Heart right ventricle (tissue), 16 donors: ENCODE results near the gene EIF5. TPM values are rescaled to one million over a fixed set of nuclear protein-coding genes. Genes with fewer than 3 reads are reported as not detected.
A peak's percentile ranks its signal among the peaks of the same experiment; 100 is the strongest.

Experiments used
- ATAC-seq, 8 donors: fragments of 200-7000 bp; cut with Tn5 transposase; one replicate each; pipeline ENCODE4 v1.9.1; 2020; ENCODE audit warnings: mild to moderate bottlenecking in 8 of 8, moderate library complexity in 8 of 8, moderate number of reproducible peaks in 1 of 8
- DNase-seq, 2 donors: peaks; one replicate each; pipeline ENCODE4 v3.0.0-alpha.2; 2020
- H3K27ac ChIP-seq, 10 donors: fragments of 200-600 bp; sonication (generic) in 2 of 10; one replicate each; pipeline versions ENCODE4 v1.5.0 to v1.8.0; 2020 to 2022; ENCODE audit warnings: mild to moderate bottlenecking in 3 of 10
- H3K27me3 ChIP-seq, 7 donors: fragments of 200-600 bp; one replicate each; pipeline ENCODE4 v1.8.0; 2021 to 2022; ENCODE audit warnings: mild to moderate bottlenecking in 2 of 7
- H3K36me3 ChIP-seq, 9 donors: fragments of 200-600 bp; sonication (generic) in 1 of 9; one replicate each; pipeline versions ENCODE4 v1.5.0 to v1.8.0; 2020 to 2022; ENCODE audit warnings: mild to moderate bottlenecking in 2 of 9
- H3K4me1 ChIP-seq, 9 donors: fragments of 200-600 bp; sonication (generic) in 1 of 9; one replicate each; pipeline versions ENCODE4 v1.5.0 to v1.8.0; 2020 to 2022; ENCODE audit warnings: mild to moderate bottlenecking in 4 of 9
- H3K4me3 ChIP-seq, 10 donors: fragments of 200-600 bp; sonication (generic) in 2 of 10; one replicate each; pipeline versions ENCODE4 v1.5.0 to v1.8.0; 2020 to 2022; ENCODE audit warnings: mild to moderate bottlenecking in 7 of 10, moderate library complexity in 2 of 10
- H3K9me3 ChIP-seq, 11 donors: fragments of 200-600 bp in 10 of 11; sonication (generic) in 2 of 11; one replicate each; pipeline versions ENCODE4 v1.5.0 to v1.8.0; 2013 to 2022; ENCODE audit warnings: mild to moderate bottlenecking in 2 of 11, control low read depth in 1 of 11, moderate library complexity in 1 of 11
- CTCF ChIP-seq, 9 donors: fragments of 200-600 bp; sonication (generic) in 2 of 9; IDR thresholded peaks; one replicate each; pipeline versions ENCODE4 v1.5.0 to v1.8.0; 2021 to 2022; ENCODE audit warnings: antibody characterized with exemption in 9 of 9, mild to moderate bottlenecking in 5 of 9, moderate library complexity in 1 of 9
- WGBS, 2 donors: extraction: QIAGEN DNeasy Blood & Tissue Kit; methylation state at CpG; one replicate each; pipeline ENCODE4 v1.1.7; 2013; ENCODE audit warnings: inconsistent platforms in 1 of 2; 5-methylcytosine and 5-hydroxymethylcytosine counted together
- intact Hi-C, 10 donors: fragments of 100-400 bp; cut with DNase I; formaldehyde crosslinking; loops; one replicate each; pipeline versions ENCODE4 v1.11.1 to v1.14.2; 2022
- polyA plus RNA-seq, 2 donors: library from polyadenylated mRNA; stranded (reverse); fragments of 200-250 nt; gene quantifications; one replicate each; pipeline ENCODE4 v1.2.3, GENCODE V29; 2013
- total RNA-seq, 10 donors: library from RNA; stranded (reverse); fragmentation: NEBNext Ultra II Directional in 3 of 10; extraction: Animal tissue kit (Norgen Biotek cat#: 25700) in 3 of 10; gene quantifications; one replicate each; pipeline versions ENCODE4 v1.2.1 to v1.2.4, GENCODE V29; 2021 to 2023
- donor health status: Arrhythmogenic right ventricular cardiomyopathy.
- donor health status: ischemic (EF 13 %, LVEDD 7.1; RV severe dilation, severe dysfunction).
- donor health status: healthy with polysubstance abuse.
- donor health status: DM: no; HTN: yes; CAD: no.
- donor health status: DM: no; HTN: no; CAD: no.
- donor health status: ischemic (EF 25% LVEDD 6.9; RV normal size, moderate dysfunction).
- donor health status: ischemic (EF 25% LVEDD 5.7; RV mildly dilated, moderate dysfunction).
- donor health status: healthy.
- donor health status: DM: yes; HTN: yes; CAD: no.
- donor health status: Ischemic cardiomyopathy.
- donor health status: ischemic (EF 35%, LVEDD 5.7; RV mildly dilated, moderate dysfunction).
- donor health status: nonischemic (EF 11% LVEDD 7.7; RV severe dilation, severe dysfunction).
- donor health status: DM: yes; HTN: yes; CAD: no.
- donor health status: PGD.
- donor health status: ischemic (EF 29% LVEDD 5.4; RV normal size, mild dysfunction).
- donor health status: nonischemic (EF 23%, LVEDD 6.1; RV moderate dilation, normal function).

EIF5 gene
- total and polyA plus RNA-seq, 12 donors: 56.7 to 323 (median 230) TPM

DNA sequence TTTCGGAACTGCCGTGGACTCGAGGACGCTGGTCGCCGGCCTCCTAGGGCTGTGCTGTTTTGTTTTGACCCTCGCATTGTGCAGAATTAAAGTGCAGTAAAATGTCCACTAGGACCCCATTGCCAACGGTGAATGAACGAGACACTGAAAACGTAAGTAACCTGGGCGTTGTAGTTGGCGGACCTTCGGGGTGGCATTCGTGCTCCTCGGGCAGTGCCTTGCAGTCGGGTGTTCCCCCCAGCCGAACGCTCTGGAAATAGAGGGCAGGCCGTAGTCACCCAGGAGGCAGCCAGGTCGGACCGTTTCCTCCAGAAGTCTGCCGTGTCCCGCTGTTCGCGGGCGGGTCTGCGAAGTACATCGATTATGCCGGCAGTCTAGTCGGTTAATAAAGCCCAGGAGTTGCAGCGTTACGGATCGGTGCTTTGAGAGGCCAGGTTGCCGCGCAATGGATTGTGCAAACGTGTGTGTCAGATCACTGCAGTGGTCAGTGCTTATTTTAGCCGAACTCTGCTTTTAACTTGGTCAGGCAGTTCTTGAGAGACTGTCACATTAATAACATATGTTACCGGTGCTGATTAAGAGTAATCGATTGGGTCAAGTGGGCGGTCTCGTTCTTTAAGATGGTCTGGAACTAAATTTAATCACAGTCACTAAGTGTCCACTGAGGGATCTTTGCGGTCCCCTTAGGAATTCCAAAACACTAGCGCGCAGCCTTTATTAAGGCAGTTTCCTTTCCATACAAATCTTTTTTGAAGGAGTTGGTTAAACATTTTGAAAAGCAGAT lies 52.1 kb downstream of the EIF5 start:
- DNase-seq: peak; percentile 21 to 24
- Histone ChIP-seq H3K9me3 (no peaks in the 10 kb centered on the region), H3K4me1 (peaks cover 4 to 54% (median 42%) of the 10 kb centered on the region in 9 donors), H3K4me3 (peak overlapping the region; percentile 71 to 100 (median 92)), H3K27me3 (no peaks in the 10 kb centered on the region), H3K27ac (peak overlapping the region; percentile 80 to 99 (median 98)), H3K36me3 (peaks cover 0 to 3% (median 0%) of the 10 kb centered on the region in 9 donors)
- intact Hi-C loops: loop anchor here in 7 of 10 donors (1.0 to 10.0 kb wide), 7 partner anchors 41 to 109 kb away; partner anchors contain the start of gene EIF5 (in 4 of the 7)
- ATAC-seq: peak in 3 of 8 donors; percentile 8 to 17 (median 14)
- 0 to 1% methylated on average over 44 of the region's 44 CpGs for WGBS, 2 donors
- TF ChIP-seq CTCF (IDR thresholded peaks at IDR 0.05): no peak

DNA sequence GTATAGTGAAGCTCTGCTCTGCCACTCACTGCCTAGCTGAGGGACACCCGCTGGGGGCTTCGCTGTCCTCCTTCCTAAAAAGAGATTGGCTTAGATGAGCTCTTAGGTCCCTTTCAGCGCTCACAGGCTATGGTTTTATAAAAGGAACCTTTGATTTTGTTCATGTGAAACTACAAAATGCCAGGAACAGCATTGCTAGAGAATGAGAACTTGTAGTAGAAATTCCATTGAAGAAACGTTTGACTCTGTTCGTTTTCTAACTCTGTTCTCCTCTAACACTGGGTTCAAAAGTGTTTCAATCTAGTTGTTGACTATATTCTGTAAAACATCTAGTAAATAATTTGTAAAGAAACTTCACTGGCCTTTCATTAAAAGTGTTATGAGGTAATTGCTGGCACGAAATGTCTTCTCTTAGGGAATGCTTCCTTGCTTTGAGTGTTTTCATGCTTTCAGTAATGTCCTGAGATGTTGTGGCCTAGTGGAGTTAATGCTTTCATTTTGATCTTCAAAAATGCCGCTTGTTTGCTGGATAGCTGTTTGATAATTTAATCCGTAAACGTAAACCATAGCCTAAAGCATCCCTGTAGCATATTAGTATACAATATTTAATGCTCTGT lies 52.8 kb downstream of the EIF5 start:
- intact Hi-C loops: loop anchor here in 6 of 10 donors (5.0 to 10.0 kb wide), 6 partner anchors 40 to 108 kb away; partner anchors contain the start of gene EIF5 (in 3 of the 6)
- H3K36me3 ChIP-seq: peaks cover 0 to 3% (median 0%) of the 10 kb centered on the region in 9 donors
- no peak for DNase-seq
- H3K27me3 ChIP-seq: no peaks in the 10 kb centered on the region
- WGBS, 2 donors: 8 to 11% methylated on average over 9 of the region's 9 CpGs
- no peak for TF ChIP-seq CTCF (IDR thresholded peaks at IDR 0.05)
- ATAC-seq: no peak
- peak overlapping the region; percentile 71 to 100 (median 92) for H3K4me3 ChIP-seq
- H3K27ac ChIP-seq: peak overlapping the region in 9 of 10 donors; percentile 94 to 99 (median 98)
- H3K4me1 ChIP-seq: peaks cover 4 to 57% (median 49%) of the 10 kb centered on the region in 9 donors
- no peaks in the 10 kb centered on the region for H3K9me3 ChIP-seq

DNA sequence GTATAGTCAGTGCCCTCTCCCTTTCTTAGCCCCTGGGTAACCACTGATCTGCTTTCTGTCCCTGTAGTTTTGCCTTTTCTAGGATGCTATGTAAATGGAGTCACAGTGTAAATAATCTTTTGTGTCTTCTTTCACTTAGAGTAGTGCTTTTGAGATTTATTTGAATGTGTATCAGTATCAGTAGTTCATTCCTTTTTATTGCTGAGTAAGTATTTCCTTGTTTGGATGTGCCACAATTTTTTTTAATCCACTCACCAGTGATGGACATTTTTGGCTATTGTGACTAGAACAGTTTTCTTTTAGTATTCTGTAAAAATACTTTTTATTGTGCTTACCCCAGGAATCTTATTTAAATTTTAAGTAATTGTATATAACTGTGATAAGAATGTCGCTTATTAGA lies 54.6 kb downstream of the EIF5 start:
- intact Hi-C loops: loop anchor here in 6 of 10 donors (5.0 to 10.0 kb wide), 6 partner anchors 39 to 106 kb away; partner anchors contain the start of gene EIF5 (in 3 of the 6)
- H3K9me3 ChIP-seq: no peaks in the 10 kb centered on the region
- H3K4me1 ChIP-seq: peaks cover 7 to 75% (median 67%) of the 10 kb centered on the region in 9 donors
- ATAC-seq: no peak
- H3K27ac ChIP-seq: peak overlapping the region in 1 of 10 donors; percentile 98
- H3K4me3 ChIP-seq: no peak overlapping the region
- H3K36me3 ChIP-seq: peaks cover 0 to 3% (median 0%) of the 10 kb centered on the region in 9 donors
- H3K27me3 ChIP-seq: no peaks in the 10 kb centered on the region
- no peak for TF ChIP-seq CTCF (IDR thresholded peaks at IDR 0.05)
- no peak for DNase-seq
- WGBS, 2 donors: 95 to 100% methylated on average over 1 of the region's 1 CpG

DNA sequence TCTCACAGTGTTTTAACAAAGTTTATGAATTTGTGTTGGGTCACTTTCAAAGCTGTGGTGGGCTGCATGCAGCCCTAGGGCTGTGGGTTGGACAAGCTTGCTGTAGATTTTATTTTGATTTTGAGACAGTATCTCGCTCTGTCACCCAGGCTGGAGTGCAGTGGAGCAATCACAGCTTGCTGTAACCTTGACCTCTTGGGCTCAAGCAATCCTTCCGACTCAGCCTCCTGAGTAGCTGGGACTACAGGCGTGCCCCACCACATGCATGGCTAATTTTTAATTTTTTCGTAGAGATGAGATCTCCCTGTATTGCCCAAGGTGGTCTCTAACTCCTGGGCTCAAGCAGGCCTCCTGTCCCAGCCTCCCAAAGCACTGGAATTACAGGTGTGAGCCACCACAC lies 56.6 kb downstream of the EIF5 start:
- ATAC-seq (no peak), DNase-seq (no peak)
- TF ChIP-seq CTCF (IDR thresholded peaks at IDR 0.05): no peak
- Histone ChIP-seq H3K4me3 (no peak overlapping the region), H3K4me1 (peaks cover 3 to 87% (median 79%) of the 10 kb centered on the region in 9 donors), H3K27me3 (no peaks in the 10 kb centered on the region), H3K9me3 (no peaks in the 10 kb centered on the region), H3K27ac (peak overlapping the region in 1 of 10 donors; percentile 6), H3K36me3 (peaks cover 0 to 3% (median 0%) of the 10 kb centered on the region in 9 donors)
- 71 to 78% methylated on average over 4 of the region's 4 CpGs for whole genome bisulfite sequencing, 2 donors
- intact Hi-C loops: loop anchor here in 4 of 10 donors (5.0 to 10.0 kb wide), 4 partner anchors 37 to 64 kb away; no protein-coding TSS in a partner anchor
